Measurements from ENCODE around the gene MYO3B. TPM values are rescaled to one million over a fixed set of nuclear protein-coding genes. Genes with fewer than 3 reads are reported as not detected.
A peak's percentile ranks its signal among the peaks of the same experiment; 100 is the strongest.

MYO3B gene
- total and polyA plus RNA-seq, 2 experiments from 2014 or later: 0.11 TPM; not detected in 1

DNA sequence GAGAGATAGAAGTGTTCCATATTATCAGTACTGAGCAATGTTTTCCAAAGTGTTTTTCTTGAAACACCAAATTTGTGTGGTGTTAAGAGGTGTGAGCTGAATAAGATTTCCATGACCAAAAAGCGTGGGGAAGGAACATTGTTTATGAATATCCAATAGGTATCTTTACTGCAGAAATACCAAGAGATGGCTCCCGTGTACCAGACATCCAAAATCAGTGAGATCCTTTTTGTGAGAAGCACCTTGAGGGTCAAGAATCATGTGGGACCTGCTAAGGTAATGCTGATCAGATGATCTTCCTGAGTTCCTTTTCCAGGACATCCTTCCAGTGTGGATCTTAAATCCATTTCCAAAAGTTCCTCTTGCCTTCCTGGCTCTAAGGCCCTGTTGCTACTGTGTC lies 246.0 kb downstream of the MYO3B start:
- no peak overlapping the region for H2AFZ ChIP-seq
- H3K4me2 ChIP-seq (ENCODE audit: unreplicated experiment): no peak overlapping the region
- H3K36me3 ChIP-seq (ENCODE audit: low read depth): no peaks in the 10 kb centered on the region
- H3K4me1 ChIP-seq (ENCODE audit: insufficient read depth): no peaks in the 10 kb centered on the region
- no peak overlapping the region for H3K27ac ChIP-seq
- H3K4me3 ChIP-seq: no peak overlapping the region
- H4K20me1 ChIP-seq (ENCODE audit: insufficient read depth): no peaks in the 10 kb centered on the region
- WGBS, 2 experiments (ENCODE audit: low coverage in 1 of 2, low lambda C conversion rate in 2 of 2, missing lambda C conversion rate in 2 of 2): 52 to 63% methylated on average over 2 of the region's 2 CpGs
- H3K9me2 ChIP-seq (ENCODE audit: insufficient read depth): no peaks in the 10 kb centered on the region
- H3K79me2 ChIP-seq (ENCODE audit: insufficient read depth): no peaks in the 10 kb centered on the region
- DNase-seq: no peak
- H3F3A ChIP-seq (ENCODE audit: insufficient read depth): peaks cover 5% of the 10 kb centered on the region; the same call in 1 of the 2 replicates
- TF ChIP-seq EZH2 (IDR thresholded peaks at IDR 0.05; ENCODE audit: insufficient read depth, poor library complexity, severe bottlenecking): no peak
- TF ChIP-seq EZH2phosphoT487 (IDR thresholded peaks at IDR 0.05; ENCODE audit: insufficient read depth, low read depth): no peak
- H3K9ac ChIP-seq: no peak overlapping the region
- in situ Hi-C loops (cut with MboI): loop anchor here (25.0 kb wide), 1 partner anchor 388 kb away; the partner anchor contains the start of gene GAD1
- no peaks in the 10 kb centered on the region for H3K9me3 ChIP-seq (ENCODE audit: low read depth)
- H3K27me3 ChIP-seq (replicated peaks; ENCODE audit: insufficient read depth): no peaks in the 10 kb centered on the region

DNA sequence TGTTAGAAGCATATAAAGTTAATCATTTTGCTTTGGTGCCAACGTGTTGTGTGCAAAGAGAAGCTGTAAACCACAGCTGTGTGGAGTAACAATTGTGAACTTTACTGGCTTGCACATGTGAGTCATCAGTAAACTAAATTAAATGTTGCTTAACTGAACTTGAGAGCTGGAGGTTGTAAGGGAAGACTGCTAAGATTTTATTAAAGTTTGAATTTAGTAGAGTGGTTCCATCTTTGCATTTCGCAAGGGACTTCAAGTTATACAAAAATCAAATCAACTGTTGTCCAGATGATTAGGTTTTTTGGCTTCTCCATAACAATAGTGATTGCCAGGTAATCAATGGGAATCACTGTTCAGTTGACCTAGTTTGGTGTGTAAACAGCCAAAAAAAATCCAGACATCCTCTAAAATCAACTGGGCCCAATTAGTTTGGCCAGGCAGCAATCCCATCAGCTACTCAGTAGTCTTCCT lies 247.4 kb downstream of the MYO3B start:
- DNase-seq: peak; percentile 72
- WGBS, 2 experiments (ENCODE audit: low coverage in 1 of 2, low lambda C conversion rate in 2 of 2, missing lambda C conversion rate in 2 of 2): 15% methylated on average over 2 of the region's 2 CpGs

DNA sequence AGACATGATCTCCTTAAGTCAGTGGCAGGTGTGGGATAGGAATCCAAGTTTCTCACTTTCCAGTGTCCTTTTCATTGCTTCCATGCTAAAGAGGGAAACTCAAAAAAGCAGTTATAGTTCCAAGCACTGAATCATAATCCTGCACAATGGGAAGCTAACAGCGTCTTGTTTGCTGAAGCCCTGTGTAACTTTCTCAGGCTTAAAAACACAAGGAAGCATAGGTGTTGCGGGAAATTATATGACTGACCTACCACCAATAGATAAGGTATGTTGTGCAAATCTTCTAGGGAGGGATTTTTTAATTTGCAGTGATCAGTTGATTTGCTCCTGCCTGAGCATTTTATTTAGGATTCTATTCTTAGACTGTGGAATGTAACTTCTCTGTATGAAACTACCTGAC lies 250.9 kb downstream of the MYO3B start:
- Histone ChIP-seq H4K20me1 (ENCODE audit: insufficient read depth) (no peaks in the 10 kb centered on the region), H3K9ac (no peak overlapping the region), H3F3A (ENCODE audit: insufficient read depth) (peaks cover 5% of the 10 kb centered on the region; the same call in 1 of the 2 replicates), H3K9me2 (ENCODE audit: insufficient read depth) (no peaks in the 10 kb centered on the region), H3K4me1 (ENCODE audit: insufficient read depth) (no peaks in the 10 kb centered on the region), H3K79me2 (ENCODE audit: insufficient read depth) (no peaks in the 10 kb centered on the region), H3K27me3 (replicated peaks; ENCODE audit: insufficient read depth) (no peaks in the 10 kb centered on the region), H2AFZ (no peak overlapping the region), H3K36me3 (ENCODE audit: low read depth) (no peaks in the 10 kb centered on the region), H3K27ac (no peak overlapping the region), H3K4me2 (ENCODE audit: unreplicated experiment) (no peak overlapping the region), H3K4me3 (no peak overlapping the region), H3K9me3 (ENCODE audit: low read depth) (no peaks in the 10 kb centered on the region)
- DNase-seq: no peak
- TF ChIP-seq EZH2 (IDR thresholded peaks at IDR 0.05; ENCODE audit: insufficient read depth, poor library complexity, severe bottlenecking): no peak
- no peak for TF ChIP-seq EZH2phosphoT487 (IDR thresholded peaks at IDR 0.05; ENCODE audit: insufficient read depth, low read depth)
- 83 to 85% methylated on average over 2 of the region's 2 CpGs for WGBS, 2 experiments (ENCODE audit: low coverage in 1 of 2, low lambda C conversion rate in 2 of 2, missing lambda C conversion rate in 2 of 2)
- in situ Hi-C loops (cut with MboI): no loop called here

More for the DNA sequence above, 247.4 kb downstream of the MYO3B start:
- Histone ChIP-seq H4K20me1 (ENCODE audit: insufficient read depth) (no peaks in the 10 kb centered on the region), H3F3A (ENCODE audit: insufficient read depth) (peaks cover 5% of the 10 kb centered on the region; the same call in 1 of the 2 replicates), H3K27me3 (replicated peaks; ENCODE audit: insufficient read depth) (no peaks in the 10 kb centered on the region), H3K79me2 (ENCODE audit: insufficient read depth) (no peaks in the 10 kb centered on the region), H3K9ac (no peak overlapping the region), H2AFZ (no peak overlapping the region), H3K4me3 (no peak overlapping the region), H3K4me2 (ENCODE audit: unreplicated experiment) (no peak overlapping the region), H3K27ac (no peak overlapping the region), H3K9me2 (ENCODE audit: insufficient read depth) (no peaks in the 10 kb centered on the region), H3K4me1 (ENCODE audit: insufficient read depth) (no peaks in the 10 kb centered on the region), H3K36me3 (ENCODE audit: low read depth) (no peaks in the 10 kb centered on the region), H3K9me3 (ENCODE audit: low read depth) (no peaks in the 10 kb centered on the region)
- TF ChIP-seq EZH2phosphoT487 (IDR thresholded peaks at IDR 0.05; ENCODE audit: insufficient read depth, low read depth): no peak
- no peak for TF ChIP-seq EZH2 (IDR thresholded peaks at IDR 0.05; ENCODE audit: insufficient read depth, poor library complexity, severe bottlenecking)
- in situ Hi-C loops (cut with MboI): no loop called here

DNA sequence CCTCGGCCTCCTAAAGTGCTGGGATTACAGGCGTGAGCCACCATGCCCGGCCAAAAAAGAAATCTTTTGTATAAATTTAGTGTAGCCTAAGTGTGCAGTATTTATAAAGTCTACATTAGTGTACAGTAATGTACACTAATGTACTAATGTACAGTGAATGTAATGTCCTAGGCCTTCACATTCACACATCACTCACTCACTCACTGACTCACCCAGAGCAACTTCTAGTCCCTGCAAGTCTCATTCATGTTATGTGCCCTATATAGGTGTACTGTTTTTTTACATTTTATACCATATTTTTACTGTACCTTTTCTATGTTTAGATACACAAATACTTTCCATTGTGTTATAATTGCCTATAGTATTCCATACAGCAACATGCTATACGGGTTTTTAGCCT lies 254.9 kb downstream of the MYO3B start:
- Histone ChIP-seq H3F3A (ENCODE audit: insufficient read depth) (no peaks in the 10 kb centered on the region), H4K20me1 (ENCODE audit: insufficient read depth) (no peaks in the 10 kb centered on the region), H3K27me3 (replicated peaks; ENCODE audit: insufficient read depth) (0 out of 2 replicates have a peak, but pooled peaks cover 3% of the 10 kb centered on the region), H3K4me3 (no peak overlapping the region), H3K4me1 (ENCODE audit: insufficient read depth) (no peaks in the 10 kb centered on the region), H3K4me2 (ENCODE audit: unreplicated experiment) (no peak overlapping the region), H3K9me3 (ENCODE audit: low read depth) (no peaks in the 10 kb centered on the region), H3K9ac (no peak overlapping the region), H2AFZ (no peak overlapping the region), H3K79me2 (ENCODE audit: insufficient read depth) (no peaks in the 10 kb centered on the region), H3K27ac (no peak overlapping the region), H3K9me2 (ENCODE audit: insufficient read depth) (no peaks in the 10 kb centered on the region), H3K36me3 (ENCODE audit: low read depth) (no peaks in the 10 kb centered on the region)
- DNase-seq: no peak
- in situ Hi-C loops (cut with MboI): no loop called here
- 80 to 88% methylated on average over 2 to 4 of the region's 4 CpGs for WGBS, 2 experiments (ENCODE audit: low coverage in 1 of 2, low lambda C conversion rate in 2 of 2, missing lambda C conversion rate in 2 of 2)
- TF ChIP-seq EZH2 (IDR thresholded peaks at IDR 0.05; ENCODE audit: insufficient read depth, poor library complexity, severe bottlenecking) (no peak), EZH2phosphoT487 (IDR thresholded peaks at IDR 0.05; ENCODE audit: insufficient read depth, low read depth) (no peak)

Measured in GM23248 (cell line).